ENCODE measurements around the gene ZFP69.

The ZFP69 gene

DNA sequence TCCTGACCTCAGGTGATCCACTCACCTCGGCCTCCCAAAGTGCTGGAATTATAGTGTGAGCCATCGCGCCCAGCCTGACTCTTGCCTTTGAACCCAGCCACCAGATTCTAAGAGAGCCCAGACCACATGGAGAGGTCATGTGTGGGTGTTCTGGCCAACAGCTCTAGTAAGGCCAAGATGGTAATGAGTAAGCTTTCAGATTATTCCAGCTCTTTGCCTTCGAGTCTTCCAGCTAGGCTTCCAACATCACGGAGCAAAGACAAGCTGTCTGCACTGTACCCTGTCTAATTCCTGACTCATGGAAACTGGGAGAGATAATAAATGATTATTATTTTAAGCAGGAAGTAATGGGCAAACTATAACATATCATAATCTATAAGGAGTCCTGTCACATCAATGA lies 41.6 kb upstream of the ZFP69 start:
- H3K9me2 ChIP-seq (replicated peaks; ENCODE audit: insufficient read depth, low read length), result no peaks in the 10 kb centered on the region
- no peaks in the 10 kb centered on the region for H3K9me3 ChIP-seq (replicated peaks; ENCODE audit: insufficient read depth, low read length)
- DNase-seq, result no peak
- H3K4me3 ChIP-seq (ENCODE audit: low read length), result no peak overlapping the region
- H3F3A ChIP-seq (ENCODE audit: insufficient read depth, low read length), result no peaks in the 10 kb centered on the region
- H3K4me2 ChIP-seq (ENCODE audit: low read depth, low read length), result no peak overlapping the region
- no peaks in the 10 kb centered on the region for H3K27me3 ChIP-seq (replicated peaks; ENCODE audit: insufficient read depth, low read length)
- H3K4me1 ChIP-seq (ENCODE audit: low read length), result no peaks in the 10 kb centered on the region
- no peaks in the 10 kb centered on the region for H4K20me1 ChIP-seq (ENCODE audit: insufficient read depth, low read length)
- no peaks in the 10 kb centered on the region for H3K79me2 ChIP-seq (ENCODE audit: low read length)
- H3K9ac ChIP-seq (ENCODE audit: low read length), result no peak overlapping the region
- no peak overlapping the region for H3K27ac ChIP-seq (ENCODE audit: low read length)
- H2AFZ ChIP-seq (ENCODE audit: low read length), result no peak overlapping the region
- no peaks in the 10 kb centered on the region for H3K36me3 ChIP-seq (replicated peaks; ENCODE audit: insufficient read depth, low read length)
- TF ChIP-seq, protein P1, sequence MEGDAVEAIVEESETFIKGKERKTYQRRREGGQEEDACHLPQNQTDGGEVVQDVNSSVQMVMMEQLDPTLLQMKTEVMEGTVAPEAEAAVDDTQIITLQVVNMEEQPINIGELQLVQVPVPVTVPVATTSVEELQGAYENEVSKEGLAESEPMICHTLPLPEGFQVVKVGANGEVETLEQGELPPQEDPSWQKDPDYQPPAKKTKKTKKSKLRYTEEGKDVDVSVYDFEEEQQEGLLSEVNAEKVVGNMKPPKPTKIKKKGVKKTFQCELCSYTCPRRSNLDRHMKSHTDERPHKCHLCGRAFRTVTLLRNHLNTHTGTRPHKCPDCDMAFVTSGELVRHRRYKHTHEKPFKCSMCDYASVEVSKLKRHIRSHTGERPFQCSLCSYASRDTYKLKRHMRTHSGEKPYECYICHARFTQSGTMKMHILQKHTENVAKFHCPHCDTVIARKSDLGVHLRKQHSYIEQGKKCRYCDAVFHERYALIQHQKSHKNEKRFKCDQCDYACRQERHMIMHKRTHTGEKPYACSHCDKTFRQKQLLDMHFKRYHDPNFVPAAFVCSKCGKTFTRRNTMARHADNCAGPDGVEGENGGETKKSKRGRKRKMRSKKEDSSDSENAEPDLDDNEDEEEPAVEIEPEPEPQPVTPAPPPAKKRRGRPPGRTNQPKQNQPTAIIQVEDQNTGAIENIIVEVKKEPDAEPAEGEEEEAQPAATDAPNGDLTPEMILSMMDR (IDR thresholded peaks at IDR 0.05; ENCODE audit: low read length), result no peak
- no peak for TF ChIP-seq EZH2 (optimal IDR thresholded peaks at IDR 0.05; ENCODE audit: low read depth, low read length)
- no peak for TF ChIP-seq EZH2phosphoT487 (IDR thresholded peaks at IDR 0.05; ENCODE audit: low read length)

DNA sequence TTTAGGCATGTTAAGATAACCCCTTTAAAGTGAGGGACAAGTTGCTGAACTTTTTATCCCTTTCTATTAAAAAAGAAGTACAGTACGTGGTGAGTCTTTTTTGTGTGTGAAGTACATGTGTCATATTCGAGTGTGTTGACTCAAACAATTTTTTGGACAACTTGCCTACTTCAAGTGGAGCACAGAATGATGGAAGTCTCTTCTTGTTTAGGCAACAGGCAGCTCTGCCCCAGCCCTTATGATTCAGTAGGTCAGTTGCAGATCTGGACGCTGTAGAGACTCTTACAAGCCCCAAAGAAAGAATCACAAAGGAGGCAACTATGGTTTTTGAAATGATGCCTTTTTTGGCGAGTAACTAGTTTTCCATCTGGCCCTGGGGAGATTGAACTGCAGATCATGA lies 41.2 kb upstream of the ZFP69 start:
- Histone ChIP-seq H3K4me2 (ENCODE audit: low read depth, low read length) (no peak overlapping the region), H3K9ac (ENCODE audit: low read length) (no peak overlapping the region), H3K27ac (ENCODE audit: low read length) (no peak overlapping the region)

DNA sequence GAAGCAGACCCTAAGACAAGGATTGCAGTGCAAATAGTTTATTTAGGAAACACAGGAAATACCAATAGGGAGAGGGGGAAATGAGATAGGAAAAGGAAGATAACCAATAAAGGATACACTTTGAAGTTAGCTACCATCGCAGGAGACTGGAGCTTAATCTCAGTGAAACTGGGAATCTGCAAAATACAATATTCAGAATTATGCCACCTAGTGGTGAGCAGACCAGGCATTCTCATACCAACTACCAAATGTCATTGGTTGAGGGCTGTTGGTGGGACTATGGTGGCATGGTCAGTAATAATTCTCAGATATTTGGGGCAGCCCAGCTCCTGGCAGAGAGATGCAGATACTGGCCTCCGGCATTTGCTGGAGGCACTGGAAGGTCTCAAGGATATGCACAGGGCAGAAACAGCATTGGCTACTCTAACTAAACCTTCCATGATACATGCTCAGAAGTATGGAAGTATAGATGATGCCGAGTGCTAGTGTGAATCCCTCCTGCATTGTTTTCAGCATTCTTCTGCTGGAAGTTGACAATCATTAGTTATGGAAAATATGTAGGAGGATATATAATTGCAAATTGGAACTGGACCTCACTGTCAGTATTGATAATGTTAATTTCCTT lies 38.6 kb upstream of the ZFP69 start:
- no peak overlapping the region for H2AFZ ChIP-seq (ENCODE audit: low read length)
- H3K27ac ChIP-seq (ENCODE audit: low read length), result no peak overlapping the region
- H3K9ac ChIP-seq (ENCODE audit: low read length), result no peak overlapping the region
- H4K20me1 ChIP-seq (ENCODE audit: insufficient read depth, low read length), result no peaks in the 10 kb centered on the region
- no peaks in the 10 kb centered on the region for H3F3A ChIP-seq (ENCODE audit: insufficient read depth, low read length)
- no peaks in the 10 kb centered on the region for H3K9me2 ChIP-seq (replicated peaks; ENCODE audit: insufficient read depth, low read length)
- H3K4me2 ChIP-seq (ENCODE audit: low read depth, low read length), result no peak overlapping the region
- TF ChIP-seq, protein P1 (IDR thresholded peaks at IDR 0.05; ENCODE audit: low read length), result peak; percentile 65
- no peak for TF ChIP-seq EZH2phosphoT487 (IDR thresholded peaks at IDR 0.05; ENCODE audit: low read length)
- peak; percentile 25 for DNase-seq
- no peaks in the 10 kb centered on the region for H3K36me3 ChIP-seq (replicated peaks; ENCODE audit: insufficient read depth, low read length)
- no peak overlapping the region for H3K4me3 ChIP-seq (ENCODE audit: low read length)
- H3K4me1 ChIP-seq (ENCODE audit: low read length), result no peaks in the 10 kb centered on the region
- no peaks in the 10 kb centered on the region for H3K79me2 ChIP-seq (ENCODE audit: low read length)
- H3K9me3 ChIP-seq (replicated peaks; ENCODE audit: insufficient read depth, low read length), result no peaks in the 10 kb centered on the region
- H3K27me3 ChIP-seq (replicated peaks; ENCODE audit: insufficient read depth, low read length), result no peaks in the 10 kb centered on the region

More for the DNA sequence above, 41.2 kb upstream of the ZFP69 start:
- H2AFZ ChIP-seq (ENCODE audit: low read length), result no peak overlapping the region
- no peaks in the 10 kb centered on the region for H3K79me2 ChIP-seq (ENCODE audit: low read length)
- DNase-seq, result no peak
- H3K9me2 ChIP-seq (replicated peaks; ENCODE audit: insufficient read depth, low read length), result no peaks in the 10 kb centered on the region
- H3F3A ChIP-seq (ENCODE audit: insufficient read depth, low read length), result no peaks in the 10 kb centered on the region
- TF ChIP-seq, protein P1 (IDR thresholded peaks at IDR 0.05; ENCODE audit: low read length), result no peak
- TF ChIP-seq EZH2 (optimal IDR thresholded peaks at IDR 0.05; ENCODE audit: low read depth, low read length) (no peak), EZH2phosphoT487 (IDR thresholded peaks at IDR 0.05; ENCODE audit: low read length) (no peak)
- H3K9me3 ChIP-seq (replicated peaks; ENCODE audit: insufficient read depth, low read length), result no peaks in the 10 kb centered on the region
- H3K4me3 ChIP-seq (ENCODE audit: low read length), result no peak overlapping the region
- H3K4me1 ChIP-seq (ENCODE audit: low read length), result no peaks in the 10 kb centered on the region
- no peaks in the 10 kb centered on the region for H3K27me3 ChIP-seq (replicated peaks; ENCODE audit: insufficient read depth, low read length)
- no peaks in the 10 kb centered on the region for H3K36me3 ChIP-seq (replicated peaks; ENCODE audit: insufficient read depth, low read length)
- H4K20me1 ChIP-seq (ENCODE audit: insufficient read depth, low read length), result no peaks in the 10 kb centered on the region
